ENCODE measurements around the gene PTPRN2.
"Not testable (repeated sequence)": the region's sequence is repeated elsewhere in the genome, so short reads cannot be mapped to it uniquely, and the experiment has no call there.

The PTPRN2 gene

DNA sequence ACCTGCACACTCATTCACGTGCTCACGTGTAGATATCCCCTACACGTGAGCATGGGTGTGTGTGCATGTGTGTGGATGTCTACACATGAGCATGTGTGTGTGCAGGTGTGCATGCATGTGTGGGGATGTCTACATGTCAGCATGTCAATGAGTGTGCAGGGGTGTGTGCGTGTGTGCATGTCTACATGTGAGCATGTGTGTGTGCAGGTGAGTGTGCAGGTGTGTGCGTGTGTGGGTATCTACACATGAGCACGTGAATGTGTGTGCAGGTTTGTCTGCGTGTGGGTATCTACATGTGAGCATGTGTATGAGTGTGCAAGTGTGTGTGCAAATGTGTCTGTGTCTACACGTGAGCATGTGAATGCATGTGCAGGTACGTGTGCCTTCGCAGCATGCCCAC, 274.8 kb downstream of the PTPRN2 start:
- in situ Hi-C loops (cut with MboI; ENCODE audit: low pct_unique_long_range_greater_than_20kb, low sequenced_read_pairs, unreplicated experiment), result no loop called here
- DNase-seq (ENCODE audit: low spot score), result peak; percentile 13
- no peak for TF ChIP-seq CTCF (IDR thresholded peaks at IDR 0.05; ENCODE audit: extremely low read depth, insufficient read depth, missing control alignments)

GRCh38 chr7:158311791-158312190, 275.8 kb downstream of the PTPRN2 start:
- no peak for TF ChIP-seq CTCF (IDR thresholded peaks at IDR 0.05; ENCODE audit: extremely low read depth, insufficient read depth, missing control alignments)
- DNase-seq (ENCODE audit: low spot score), result no peak

GRCh38 chr7:158310924-158311666, 276.5 kb downstream of the PTPRN2 start:
- in situ Hi-C loops (cut with MboI; ENCODE audit: low pct_unique_long_range_greater_than_20kb, low sequenced_read_pairs, unreplicated experiment), result no loop called here
- DNase-seq (ENCODE audit: low spot score), result peak; percentile 7
- no peak for TF ChIP-seq CTCF (IDR thresholded peaks at IDR 0.05; ENCODE audit: extremely low read depth, insufficient read depth, missing control alignments)

More at GRCh38 chr7:158311791-158312190, 275.8 kb downstream of the PTPRN2 start:
- in situ Hi-C loops (cut with MboI; ENCODE audit: low pct_unique_long_range_greater_than_20kb, low sequenced_read_pairs, unreplicated experiment), result no loop called here

GRCh38 chr7:158309868-158310763, 277.5 kb downstream of the PTPRN2 start:
- peak; percentile 12 for DNase-seq (ENCODE audit: low spot score)
- in situ Hi-C loops (cut with MboI; ENCODE audit: low pct_unique_long_range_greater_than_20kb, low sequenced_read_pairs, unreplicated experiment), result no loop called here
- no peak for TF ChIP-seq CTCF (IDR thresholded peaks at IDR 0.05; ENCODE audit: extremely low read depth, insufficient read depth, missing control alignments)

GRCh38 chr7:158308001-158308400, 279.6 kb downstream of the PTPRN2 start:
- no peak for DNase-seq (ENCODE audit: low spot score)
- TF ChIP-seq CTCF (IDR thresholded peaks at IDR 0.05; ENCODE audit: extremely low read depth, insufficient read depth, missing control alignments), result no peak
- in situ Hi-C loops (cut with MboI; ENCODE audit: low pct_unique_long_range_greater_than_20kb, low sequenced_read_pairs, unreplicated experiment), result no loop called here

DNA sequence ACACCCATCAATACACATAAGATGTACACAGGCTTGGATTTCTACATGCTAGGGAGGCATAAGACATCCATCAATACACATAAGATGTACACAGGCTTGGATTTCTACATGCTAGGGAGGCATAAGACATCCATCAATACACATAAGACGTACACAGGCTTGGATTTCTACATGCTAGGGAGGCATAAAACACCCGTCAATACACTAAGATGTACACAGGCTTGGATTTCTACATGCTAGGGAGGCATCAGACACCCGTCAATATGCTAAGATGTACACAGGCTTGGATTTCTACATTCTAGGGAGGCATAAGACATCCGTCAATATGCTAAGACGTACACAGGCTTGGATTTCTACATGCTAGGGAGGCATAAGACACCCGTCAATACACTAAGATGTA, 283.6 kb downstream of the PTPRN2 start:
- DNase-seq (ENCODE audit: low spot score); in situ Hi-C loops (cut with MboI; ENCODE audit: low pct_unique_long_range_greater_than_20kb, low sequenced_read_pairs, unreplicated experiment): not testable (repeated sequence)

DNA sequence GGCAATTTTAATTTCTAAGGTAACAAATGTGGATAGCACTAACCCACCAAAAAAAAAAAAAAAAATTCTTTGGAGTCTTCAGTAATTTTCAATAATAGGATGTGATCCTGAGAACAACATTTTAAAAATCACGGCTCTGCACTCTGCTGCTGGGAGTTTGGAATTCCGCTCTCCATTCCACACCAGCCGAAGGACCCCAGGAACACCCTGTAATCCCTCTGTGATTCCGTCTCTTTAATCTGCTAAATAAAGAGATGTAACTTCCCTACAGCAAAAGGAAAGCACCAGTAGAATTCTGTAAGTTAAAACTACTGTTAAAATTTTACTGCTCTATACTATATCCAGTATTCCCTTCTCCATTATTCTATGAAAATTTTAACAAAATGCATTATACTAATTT, 284.5 kb downstream of the PTPRN2 start:
- no peak for DNase-seq (ENCODE audit: low spot score)
- no peak for TF ChIP-seq CTCF (IDR thresholded peaks at IDR 0.05; ENCODE audit: extremely low read depth, insufficient read depth, missing control alignments)
- in situ Hi-C loops (cut with MboI; ENCODE audit: low pct_unique_long_range_greater_than_20kb, low sequenced_read_pairs, unreplicated experiment), result no loop called here
